MCF 10A (cell line): ENCODE measurements around the gene KIF9. TPM values are rescaled to one million over a fixed set of nuclear protein-coding genes. Genes with fewer than 3 reads are reported as not detected.

Source experiments
- BruUV-seq: library from RNA; stranded (reverse); fragments of 400-500 nt; replicated peaks from 2 replicates; lab custom pipeline; 2021; lab: Mats Ljungman, UMichigan
- CTCF ChIA-PET: fragments of 300-600 bp; sonication (Branson Sonifier 250); formaldehyde crosslinking; extraction: SDS; loops from one replicate; lab custom pipeline; 2021; ENCODE audit warnings: antibody characterized with exemption, inconsistent platforms; lab: Yijun Ruan, JAX
- POLR2A ChIA-PET: fragments of 300-600, 350-650 bp; sonication (Branson Sonifier 250); formaldehyde crosslinking; extraction: SDS; loops from one replicate; lab custom pipeline; 2020; ENCODE audit warnings: antibody characterized with exemption, inconsistent platforms; lab: Yijun Ruan, JAX
- DNase-seq: peaks from one replicate; pipeline ENCODE4 v3.0.0-alpha.2; 2018; ENCODE audit not compliant: unreplicated experiment
- H3K27ac Mint-ChIP-seq: one replicate; pipeline ENCODE4 v1.8.0; 2022; ENCODE audit warnings: mild to moderate bottlenecking, low read depth, mixed read lengths; ENCODE audit not compliant: unreplicated experiment
- H3K27me3 Mint-ChIP-seq: one replicate; pipeline ENCODE4 v1.8.0; 2022; ENCODE audit warnings: mixed read lengths; ENCODE audit not compliant: insufficient read depth, unreplicated experiment
- H3K36me3 Mint-ChIP-seq: one replicate; pipeline ENCODE4 v1.8.0; 2022; ENCODE audit warnings: mild to moderate bottlenecking, moderate library complexity, mixed read lengths; ENCODE audit not compliant: insufficient read depth, unreplicated experiment
- H3K4me1 Mint-ChIP-seq: one replicate; pipeline ENCODE4 v1.8.0; 2022; ENCODE audit warnings: mixed read lengths; ENCODE audit not compliant: insufficient read depth, unreplicated experiment
- H3K4me3 Mint-ChIP-seq: one replicate; pipeline ENCODE4 v1.8.0; 2022; ENCODE audit warnings: mild to moderate bottlenecking, moderate library complexity, mixed read lengths; ENCODE audit not compliant: unreplicated experiment
- H3K9me3 Mint-ChIP-seq: one replicate; pipeline ENCODE4 v1.8.0; 2022; ENCODE audit warnings: mixed read lengths; ENCODE audit not compliant: unreplicated experiment
- CTCF ChIP-seq: fragments of 200-600 bp; IDR thresholded peaks from one replicate; pipeline ENCODE4 v1.8.0; 2022; ENCODE audit warnings: antibody characterized with exemption, mild to moderate bottlenecking; ENCODE audit not compliant: unreplicated experiment
- intact Hi-C: fragments of 100-400 bp; cut with micrococcal nuclease; formaldehyde crosslinking; loops from 2 replicates; pipeline ENCODE4 v1.14.1; 2022
- total RNA-seq: library from RNA; stranded (reverse); gene quantifications from 2 replicates; pipeline ENCODE4 v1.2.3, GENCODE V29; 2022

Gene KIF9
- total RNA-seq, 1 experiment from 2014 or later: 9.5 TPM

GRCh38 chr3:47306022-47306421, 23.4 kb upstream of the KIF9 start:
- Mint-ChIP-seq H3K27me3 (no peaks in the 10 kb centered on the region), H3K36me3 (peaks cover 16% of the 10 kb centered on the region), H3K4me3 (no peak overlapping the region), H3K9me3 (no peaks in the 10 kb centered on the region), H3K4me1 (no peaks in the 10 kb centered on the region), H3K27ac (no peak overlapping the region)
- ChIA-PET CTCF (interaction anchor here (1.1 kb wide), 1 partner anchor 154 kb away, joined by 3 read pairs; no protein-coding TSS in a partner anchor), POLR2A (no interaction called here)
- BruUV-seq: no TSS peak
- DNase-seq: no peak
- TF ChIP-seq CTCF: no peak
- intact Hi-C loops: no loop called here

- no peak for DNase-seq
- Mint-ChIP-seq H3K27me3 (no peaks in the 10 kb centered on the region), H3K9me3 (no peaks in the 10 kb centered on the region), H3K36me3 (peaks cover 20% of the 10 kb centered on the region), H3K4me1 (no peaks in the 10 kb centered on the region), H3K27ac (no peak overlapping the region), H3K4me3 (no peak overlapping the region)
- intact Hi-C loops: no loop called here
- CTCF ChIA-PET: interaction anchor here (0.6 kb wide), 1 partner anchor 139 kb away, joined by 3 read pairs; no protein-coding TSS in a partner anchor
- TF ChIP-seq CTCF: no peak
- BruUV-seq: no TSS peak
- POLR2A ChIA-PET: no interaction called here
Observed at GRCh38 chr3:47301456-47301855, 18.9 kb upstream of the KIF9 start.

GRCh38 chr3:47299381-47300318, 17.1 kb upstream of the KIF9 start:
- ChIA-PET CTCF (no interaction called here), POLR2A (interaction anchor here (0.6 to 1.8 kb wide), 3 partner anchors 11 to 17 kb away, joined by 3 to 6 read pairs (median 3); partner anchors contain the start of gene KLHL18)
- Mint-ChIP-seq H3K27ac (no peak overlapping the region), H3K4me1 (no peaks in the 10 kb centered on the region), H3K9me3 (no peaks in the 10 kb centered on the region), H3K36me3 (peaks cover 20% of the 10 kb centered on the region), H3K27me3 (no peaks in the 10 kb centered on the region), H3K4me3 (no peak overlapping the region)
- intact Hi-C loops: no loop called here
- no TSS peak for BruUV-seq
- TF ChIP-seq CTCF: no peak
- DNase-seq: no peak

- ChIA-PET POLR2A (interaction anchor here (0.7 to 1.8 kb wide), 3 partner anchors 10 to 63 kb away, joined by 3 to 6 read pairs (median 3); no protein-coding TSS in a partner anchor), CTCF (no interaction called here)
- BruUV-seq: no TSS peak
- DNase-seq: no peak
- Mint-ChIP-seq H3K36me3 (peaks cover 20% of the 10 kb centered on the region), H3K27ac (no peak overlapping the region), H3K4me3 (no peak overlapping the region), H3K4me1 (no peaks in the 10 kb centered on the region), H3K27me3 (no peaks in the 10 kb centered on the region), H3K9me3 (no peaks in the 10 kb centered on the region)
- intact Hi-C loops: no loop called here
- no peak for TF ChIP-seq CTCF
Observed at GRCh38 chr3:47298439-47298838, 15.8 kb upstream of the KIF9 start.
